PC-3 (cell line): ENCODE data around the gene TUBGCP2. TPM values are rescaled to one million over a fixed set of nuclear protein-coding genes. Genes with fewer than 3 reads are reported as not detected.

ENCODE experiments used
- ATAC-seq: fragments of 200-7000 bp; cut with Tn5 transposase; 2 replicates; pipeline ENCODE4 v1.9.1; 2020; ENCODE audit warnings: mild to moderate bottlenecking, moderate library complexity
- BruUV-seq: library from RNA; stranded (reverse); fragments of 400-500 nt; replicated peaks from 2 replicates; lab custom pipeline; 2021; lab: Mats Ljungman, UMichigan
- CTCF ChIA-PET: fragments of 300-600 bp; sonication (Branson Sonifier 250); formaldehyde crosslinking; loops from one replicate; lab custom pipeline; 2022; ENCODE audit warnings: antibody characterized with exemption; lab: Charles Lee
- POLR2A ChIA-PET: fragments of 300-600 bp; sonication (Branson Sonifier 250); formaldehyde crosslinking; loops from one replicate; lab custom pipeline; 2022; ENCODE audit warnings: antibody characterized with exemption; ENCODE audit not compliant: unreplicated experiment; lab: Charles Lee
- DNase-seq: peaks from one replicate; pipeline ENCODE4 v3.0.0-alpha.2; 2015
- H2AFZ ChIP-seq: fragments of 300-600 bp; sonication (generic); 2 replicates; pipeline ENCODE4 v1.6.0; 2016; ENCODE audit warnings: antibody characterized with exemption, low read length
- H3F3A ChIP-seq: fragments of 300-600 bp; sonication (generic); one replicate; pipeline ENCODE4 v1.6.0; 2017; ENCODE audit warnings: antibody characterized with exemption, low read length, control low read depth, mild to moderate bottlenecking; ENCODE audit not compliant: unreplicated experiment
- H3K27ac ChIP-seq: fragments of 300-600 bp; sonication (generic); 2 replicates; pipeline ENCODE4 v1.5.1; 2016; ENCODE audit warnings: mild to moderate bottlenecking, low read length
- H3K27me3 ChIP-seq: fragments of 300-600 bp; sonication (generic); 2 replicates; pipeline ENCODE4 v1.6.1; 2016; ENCODE audit warnings: low read length, mixed read lengths
- H3K36me3 ChIP-seq: fragments of 300-600 bp; sonication (generic); 2 replicates; pipeline ENCODE4 v1.6.1; 2016; ENCODE audit warnings: low read depth, mixed run types, low read length, mixed read lengths
- H3K4me1 ChIP-seq: fragments of 300-600 bp; sonication (generic); 2 replicates; pipeline ENCODE4 v1.5.1; 2016; ENCODE audit warnings: low read length; ENCODE audit not compliant: insufficient read depth
- H3K4me2 ChIP-seq: fragments of 300-600 bp; sonication (generic); 2 replicates; pipeline ENCODE4 v1.6.0; 2016; ENCODE audit warnings: low read length
- H3K4me3 ChIP-seq: fragments of 300-600 bp; sonication (generic); 2 replicates; pipeline ENCODE4 v1.5.1; 2016; ENCODE audit warnings: mild to moderate bottlenecking, low read length, mixed read lengths
- H3K79me2 ChIP-seq: fragments of 300-600 bp; sonication (generic); 2 replicates; pipeline ENCODE4 v1.6.1; 2017; ENCODE audit warnings: low read length, mixed read lengths
- H3K9ac ChIP-seq: fragments of 300-600 bp; sonication (generic); 2 replicates; pipeline ENCODE4 v1.6.0; 2016; ENCODE audit warnings: mild to moderate bottlenecking, low read length
- H3K9me2 ChIP-seq: fragments of 300-600 bp; sonication (generic); replicated peaks from 2 replicates; pipeline ENCODE4 v1.6.1; 2016; ENCODE audit warnings: mixed run types, low read length, mixed read lengths
- H3K9me3 ChIP-seq: fragments of 300-600 bp; sonication (generic); 2 replicates; pipeline ENCODE4 v1.6.1; 2016; ENCODE audit warnings: low read length, mixed read lengths
- H4K20me1 ChIP-seq: fragments of 300-600 bp; sonication (generic); 2 replicates; pipeline ENCODE4 v1.6.1; 2016; ENCODE audit warnings: low read length, mixed read lengths
- EZH2 ChIP-seq: fragments of 300-600 bp; sonication (generic); IDR thresholded peaks from one replicate; pipeline ENCODE4 v1.6.1; 2017; ENCODE audit warnings: antibody characterized with exemption, mild to moderate bottlenecking, low read length; ENCODE audit not compliant: unreplicated experiment
- EZH2phosphoT487 ChIP-seq: fragments of 300-600 bp; sonication (generic); IDR thresholded peaks from 2 replicates; pipeline ENCODE4 v1.6.1; 2018; ENCODE audit warnings: mild to moderate bottlenecking, antibody characterized with exemption, low read length, borderline replicate concordance
- intact Hi-C: fragments of 100-400 bp; cut with micrococcal nuclease; formaldehyde crosslinking; loops from 2 replicates; pipeline ENCODE4 v1.9.0; 2023
- total RNA-seq: library from RNA; depleted of rRNA; stranded (reverse); fragments of >200 nt; gene quantifications from 2 replicates; pipeline ENCODE4 v1.2.3, GENCODE V29; 2014
- TF ChIP-seq, protein P1 (sequence below): fragments of 300-600 bp; sonication (generic); conservative IDR thresholded peaks from 2 replicates; pipeline ENCODE4 v1.5.1; 2017; ENCODE audit warnings: antibody characterized with exemption, low read depth, mild to moderate bottlenecking, low read length

Gene TUBGCP2
- total RNA-seq, 1 experiment from 2014 or later, result 72.9 TPM

DNA sequence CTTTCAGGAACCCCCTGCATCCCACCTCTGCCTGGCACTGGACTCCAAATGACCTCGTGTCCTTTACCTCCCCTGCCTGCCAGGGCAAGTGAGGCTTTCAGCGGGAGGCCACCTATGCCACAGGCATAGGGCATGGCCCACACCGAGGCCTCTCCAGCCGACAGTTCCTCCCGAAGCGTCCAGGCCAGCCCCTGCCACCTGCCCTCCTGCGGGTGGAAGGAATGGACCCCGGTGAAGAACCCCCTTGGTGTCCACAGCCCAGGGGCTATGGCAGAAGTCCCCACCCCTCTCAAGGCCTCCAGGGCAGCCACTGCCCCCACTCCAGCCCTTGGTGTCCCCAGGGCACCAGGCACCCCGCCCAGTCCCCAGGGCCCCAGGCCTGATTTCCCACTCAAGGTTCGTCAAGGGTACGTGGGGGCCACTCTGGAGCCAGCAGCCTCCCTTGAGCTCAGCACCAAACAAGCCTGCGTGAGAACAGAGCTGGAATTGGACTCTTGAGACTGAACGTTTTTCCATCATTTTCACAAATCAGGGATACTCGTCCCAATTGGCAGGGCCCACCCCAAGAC, 46.1 kb upstream of the TUBGCP2 start:
- no peak overlapping the region for H2AFZ ChIP-seq
- DNase-seq (no peak), ATAC-seq (no peak)
- H3K4me1 ChIP-seq, result 0 out of 2 replicates have a peak, but pooled peaks cover 4% of the 10 kb centered on the region
- no peak overlapping the region for H3K27ac ChIP-seq
- intact Hi-C loops, result no loop called here
- ChIA-PET CTCF (no interaction called here), POLR2A (no interaction called here)
- H3K9me3 ChIP-seq, result no peaks in the 10 kb centered on the region
- no peaks in the 10 kb centered on the region for H3K9me2 ChIP-seq
- H3F3A ChIP-seq, result no peaks in the 10 kb centered on the region
- no peak overlapping the region for H3K4me2 ChIP-seq
- H3K4me3 ChIP-seq, result no peak overlapping the region
- no peak overlapping the region for H3K9ac ChIP-seq
- H4K20me1 ChIP-seq, result no peaks in the 10 kb centered on the region
- H3K79me2 ChIP-seq, result no peaks in the 10 kb centered on the region
- TF ChIP-seq EZH2 (no peak), EZH2phosphoT487 (no peak)
- TF ChIP-seq, protein P1, sequence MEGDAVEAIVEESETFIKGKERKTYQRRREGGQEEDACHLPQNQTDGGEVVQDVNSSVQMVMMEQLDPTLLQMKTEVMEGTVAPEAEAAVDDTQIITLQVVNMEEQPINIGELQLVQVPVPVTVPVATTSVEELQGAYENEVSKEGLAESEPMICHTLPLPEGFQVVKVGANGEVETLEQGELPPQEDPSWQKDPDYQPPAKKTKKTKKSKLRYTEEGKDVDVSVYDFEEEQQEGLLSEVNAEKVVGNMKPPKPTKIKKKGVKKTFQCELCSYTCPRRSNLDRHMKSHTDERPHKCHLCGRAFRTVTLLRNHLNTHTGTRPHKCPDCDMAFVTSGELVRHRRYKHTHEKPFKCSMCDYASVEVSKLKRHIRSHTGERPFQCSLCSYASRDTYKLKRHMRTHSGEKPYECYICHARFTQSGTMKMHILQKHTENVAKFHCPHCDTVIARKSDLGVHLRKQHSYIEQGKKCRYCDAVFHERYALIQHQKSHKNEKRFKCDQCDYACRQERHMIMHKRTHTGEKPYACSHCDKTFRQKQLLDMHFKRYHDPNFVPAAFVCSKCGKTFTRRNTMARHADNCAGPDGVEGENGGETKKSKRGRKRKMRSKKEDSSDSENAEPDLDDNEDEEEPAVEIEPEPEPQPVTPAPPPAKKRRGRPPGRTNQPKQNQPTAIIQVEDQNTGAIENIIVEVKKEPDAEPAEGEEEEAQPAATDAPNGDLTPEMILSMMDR, result no peak
- no peaks in the 10 kb centered on the region for H3K36me3 ChIP-seq
- no TSS peak for BruUV-seq
- H3K27me3 ChIP-seq, result no peaks in the 10 kb centered on the region

DNA sequence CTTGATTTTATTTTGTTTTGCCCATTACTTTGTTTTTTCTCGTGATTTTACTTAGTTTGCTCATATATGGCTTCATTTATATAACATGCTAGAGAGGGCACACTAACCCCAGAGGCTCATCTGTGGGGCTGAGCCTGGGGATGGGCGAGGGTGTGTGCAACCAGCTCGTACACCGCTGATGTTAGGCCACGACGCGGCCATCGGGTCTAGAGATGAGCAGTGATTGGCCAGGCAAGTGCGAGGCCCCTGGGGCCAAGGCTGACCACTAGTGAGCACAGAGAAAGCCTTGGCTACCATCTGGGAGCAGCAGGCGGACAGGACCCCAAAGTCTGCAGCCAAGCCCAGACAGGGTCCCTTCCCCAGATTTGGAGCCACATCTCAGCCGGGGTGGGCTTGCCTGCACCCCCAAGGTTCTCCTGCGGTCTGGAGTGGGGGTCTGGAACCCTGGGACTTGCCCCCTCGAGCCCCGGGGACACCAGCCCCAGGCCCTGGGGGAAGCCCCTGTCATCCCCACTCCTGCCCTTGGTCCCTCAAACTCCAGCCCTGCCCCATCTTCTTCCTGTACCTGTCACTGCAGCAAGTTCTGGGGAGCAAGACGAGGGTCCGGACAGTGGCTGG, 45.4 kb upstream of the TUBGCP2 start:
- no peaks in the 10 kb centered on the region for H3K79me2 ChIP-seq
- H3K4me3 ChIP-seq, result no peak overlapping the region
- BruUV-seq, result no TSS peak

More for the DNA sequence above, 45.4 kb upstream of the TUBGCP2 start:
- ChIA-PET POLR2A (no interaction called here), CTCF (no interaction called here)
- ATAC-seq (no peak), DNase-seq (no peak)
- Histone ChIP-seq H3K27me3 (no peaks in the 10 kb centered on the region), H4K20me1 (no peaks in the 10 kb centered on the region), H3F3A (no peaks in the 10 kb centered on the region), H3K9me2 (no peaks in the 10 kb centered on the region), H3K9me3 (no peaks in the 10 kb centered on the region), H3K4me1 (0 out of 2 replicates have a peak, but pooled peaks cover 4% of the 10 kb centered on the region), H3K36me3 (no peaks in the 10 kb centered on the region), H3K9ac (no peak overlapping the region), H3K4me2 (no peak overlapping the region), H2AFZ (no peak overlapping the region), H3K27ac (no peak overlapping the region)
- TF ChIP-seq EZH2phosphoT487 (no peak), EZH2 (no peak)
- TF ChIP-seq, protein P1, result no peak
- intact Hi-C loops, result no loop called here
